GM23338 (cell line): ENCODE measurements around the gene STK39. TPM values are rescaled to one million over a fixed set of nuclear protein-coding genes. Genes with fewer than 3 reads are reported as not detected.

Source experiments
- ATAC-seq: fragments of 200-7000 bp; cut with Tn5 transposase; 3 replicates; pipeline ENCODE4 v1.9.1; 2020
- DNase-seq: peaks from one replicate; pipeline ENCODE4 v3.0.0-alpha.2; 2015; ENCODE audit warnings: low spot score
- H2AFZ ChIP-seq: fragments of 200-600 bp; sonication (generic); 2 replicates; pipeline ENCODE4 v1.8.0; 2016; ENCODE audit warnings: antibody characterized with exemption, mild to moderate bottlenecking, moderate library complexity
- H3F3A ChIP-seq: fragments of 200-600 bp; sonication (generic); replicated peaks from 2 replicates; pipeline ENCODE4 v1.8.0; 2017; ENCODE audit warnings: antibody characterized with exemption, mixed run types, low read depth
- H3K27ac ChIP-seq: fragments of 200-600 bp; sonication (generic); 2 replicates; pipeline ENCODE4 v1.6.1; 2016; ENCODE audit warnings: low read depth
- H3K27me3 ChIP-seq: fragments of 200-600 bp; sonication (generic); 2 replicates; pipeline ENCODE4 v1.8.0; 2016; ENCODE audit warnings: mild to moderate bottlenecking, mixed run types, moderate library complexity; ENCODE audit not compliant: insufficient read depth
- H3K36me3 ChIP-seq: fragments of 200-600 bp; sonication (generic); 2 replicates; pipeline ENCODE4 v1.8.0; 2016; ENCODE audit warnings: mild to moderate bottlenecking; ENCODE audit not compliant: insufficient read depth
- H3K4me1 ChIP-seq: fragments of 200-600 bp; sonication (generic); 2 replicates; pipeline ENCODE4 v1.8.0; 2016; ENCODE audit warnings: mild to moderate bottlenecking, moderate library complexity; ENCODE audit not compliant: insufficient read depth
- H3K4me2 ChIP-seq: fragments of 200-600 bp; sonication (generic); 2 replicates; pipeline ENCODE4 v1.7.1; 2017; ENCODE audit warnings: mixed run types
- H3K4me3 ChIP-seq: fragments of 200-600 bp; sonication (generic); 2 replicates; pipeline ENCODE4 v1.6.1; 2016; ENCODE audit warnings: mixed run types
- H3K79me2 ChIP-seq: fragments of 200-600 bp; sonication (generic); replicated peaks from 2 replicates; pipeline ENCODE4 v1.8.0; 2017; ENCODE audit warnings: mild to moderate bottlenecking; ENCODE audit not compliant: insufficient read depth
- H3K9me2 ChIP-seq: fragments of 200-600 bp; sonication (generic); 2 replicates; pipeline ENCODE4 v1.8.0; 2017; ENCODE audit not compliant: insufficient read depth
- H4K20me1 ChIP-seq: fragments of 200-600 bp; sonication (generic); replicated peaks from 2 replicates; pipeline ENCODE4 v1.8.0; 2017; ENCODE audit warnings: mild to moderate bottlenecking; ENCODE audit not compliant: insufficient read depth
- H3K27ac Mint-ChIP-seq: 2 replicates; pipeline ENCODE4 v1.8.0; 2020; ENCODE audit warnings: inconsistent platforms, mild to moderate bottlenecking, moderate library complexity, mixed read lengths
- H3K27me3 Mint-ChIP-seq: 3 replicates; pipeline ENCODE4 v1.8.0; 2022; ENCODE audit warnings: low read depth, mild to moderate bottlenecking, moderate library complexity, mixed read lengths, inconsistent platforms; ENCODE audit not compliant: insufficient read depth, poor library complexity
- H3K36me3 Mint-ChIP-seq: 3 replicates; pipeline ENCODE4 v1.8.0; 2021; ENCODE audit warnings: low read depth, mild to moderate bottlenecking, inconsistent platforms, moderate library complexity, mixed read lengths
- H3K4me1 Mint-ChIP-seq: 3 replicates; pipeline ENCODE4 v1.8.0; 2020; ENCODE audit warnings: mild to moderate bottlenecking, inconsistent platforms, mixed read lengths
- H3K4me3 Mint-ChIP-seq: 3 replicates; pipeline ENCODE4 v1.8.0; 2021; ENCODE audit warnings: moderate library complexity, mild to moderate bottlenecking, inconsistent platforms, mixed read lengths
- H3K9me3 Mint-ChIP-seq: 3 replicates; pipeline ENCODE4 v1.8.0; 2020; ENCODE audit warnings: moderate library complexity, mild to moderate bottlenecking, inconsistent platforms, mixed read lengths
- CREB1 ChIP-seq: fragments of 250-450 bp; sonication (Bioruptor Pico); IDR thresholded peaks from 2 replicates; pipeline ENCODE4 v1.5.0; 2020; ENCODE audit warnings: low read depth, mild to moderate bottlenecking, moderate library complexity
- POLR2AphosphoS5 ChIP-seq: IDR thresholded peaks from 2 replicates; pipeline ENCODE4 v1.6.1; 2016; ENCODE audit warnings: antibody characterized with exemption, low read depth
- ZNF462 ChIP-seq: fragments of 250-450 bp; sonication (Bioruptor Pico); IDR thresholded peaks from 2 replicates; pipeline ENCODE4 v1.5.0; 2020; ENCODE audit warnings: mild to moderate bottlenecking, moderate library complexity
- polyA plus RNA-seq: library from polyadenylated mRNA; unstranded; fragments of >200 nt; fragmentation: Nextera tagmentation; extraction: Ambion mirVana; gene quantifications from 2 replicates; pipeline ENCODE4 v1.2.1, GENCODE V29; 2016
- total RNA-seq: library from RNA; depleted of rRNA; stranded (reverse); fragments of >200 nt; shearing (Covaris generic); gene quantifications from 2 replicates; pipeline ENCODE4 v1.2.3, GENCODE V29; 2014
- TF ChIP-seq, protein P1 (sequence below), 2 experiments: fragments of 200-600 bp in 1 of 2; sonication (generic) in 1 of 2; conservative IDR thresholded peaks; 2 replicates each; pipeline versions ENCODE4 v1.5.1 to v1.6.1; 2016 to 2017; ENCODE audit warnings: antibody characterized with exemption in 2 of 2, low read depth in 2 of 2, mild to moderate bottlenecking in 2 of 2, moderate library complexity in 1 of 2

STK39 gene
- total and polyA plus RNA-seq, 2 experiments from 2014 or later, result 9.5 to 16.9 TPM

GRCh38 chr2:168135121-168135520 is 112.3 kb downstream of the STK39 start:
- H3K27ac ChIP-seq, result no peak overlapping the region
- no peaks in the 10 kb centered on the region for H3F3A ChIP-seq
- H3K4me3 Mint-ChIP-seq, result no peak overlapping the region
- H3K36me3 Mint-ChIP-seq, result no peaks in the 10 kb centered on the region
- H3K4me2 ChIP-seq, result no peak overlapping the region
- TF ChIP-seq CREB1 (CRISPR knock-in tag) (no peak), POLR2AphosphoS5 (no peak)
- TF ChIP-seq, protein P1, sequence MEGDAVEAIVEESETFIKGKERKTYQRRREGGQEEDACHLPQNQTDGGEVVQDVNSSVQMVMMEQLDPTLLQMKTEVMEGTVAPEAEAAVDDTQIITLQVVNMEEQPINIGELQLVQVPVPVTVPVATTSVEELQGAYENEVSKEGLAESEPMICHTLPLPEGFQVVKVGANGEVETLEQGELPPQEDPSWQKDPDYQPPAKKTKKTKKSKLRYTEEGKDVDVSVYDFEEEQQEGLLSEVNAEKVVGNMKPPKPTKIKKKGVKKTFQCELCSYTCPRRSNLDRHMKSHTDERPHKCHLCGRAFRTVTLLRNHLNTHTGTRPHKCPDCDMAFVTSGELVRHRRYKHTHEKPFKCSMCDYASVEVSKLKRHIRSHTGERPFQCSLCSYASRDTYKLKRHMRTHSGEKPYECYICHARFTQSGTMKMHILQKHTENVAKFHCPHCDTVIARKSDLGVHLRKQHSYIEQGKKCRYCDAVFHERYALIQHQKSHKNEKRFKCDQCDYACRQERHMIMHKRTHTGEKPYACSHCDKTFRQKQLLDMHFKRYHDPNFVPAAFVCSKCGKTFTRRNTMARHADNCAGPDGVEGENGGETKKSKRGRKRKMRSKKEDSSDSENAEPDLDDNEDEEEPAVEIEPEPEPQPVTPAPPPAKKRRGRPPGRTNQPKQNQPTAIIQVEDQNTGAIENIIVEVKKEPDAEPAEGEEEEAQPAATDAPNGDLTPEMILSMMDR (conservative IDR thresholded peaks at IDR 0.05; ENCODE audit: low read depth in 2 of 2), result no peak
- H3K27ac Mint-ChIP-seq, result no peak overlapping the region
- H3K36me3 ChIP-seq, result no peaks in the 10 kb centered on the region
- H3K9me2 ChIP-seq, result no peaks in the 10 kb centered on the region
- no peaks in the 10 kb centered on the region for H4K20me1 ChIP-seq
- no peaks in the 10 kb centered on the region for H3K27me3 ChIP-seq
- H3K27me3 Mint-ChIP-seq, result peaks cover 2% of the 10 kb centered on the region
- H3K79me2 ChIP-seq, result no peaks in the 10 kb centered on the region
- H3K4me1 ChIP-seq, result peaks cover 19% of the 10 kb centered on the region
- H2AFZ ChIP-seq, result no peak overlapping the region
- H3K4me1 Mint-ChIP-seq, result peaks cover 43% of the 10 kb centered on the region
- ATAC-seq (no peak), DNase-seq (no peak)
- H3K9me3 Mint-ChIP-seq, result no peaks in the 10 kb centered on the region
- H3K4me3 ChIP-seq, result no peak overlapping the region

- Mint-ChIP-seq H3K9me3 (no peaks in the 10 kb centered on the region), H3K4me1 (peaks cover 43% of the 10 kb centered on the region), H3K4me3 (no peak overlapping the region), H3K27me3 (peaks cover 2% of the 10 kb centered on the region), H3K36me3 (no peaks in the 10 kb centered on the region), H3K27ac (no peak overlapping the region)
- H4K20me1 ChIP-seq, result no peaks in the 10 kb centered on the region
- H3K4me1 ChIP-seq, result peaks cover 19% of the 10 kb centered on the region
- TF ChIP-seq ZNF462 (CRISPR knock-in tag), result no peak
- TF ChIP-seq POLR2AphosphoS5, result no peak
- no peaks in the 10 kb centered on the region for H3F3A ChIP-seq
- DNase-seq, result no peak
- H3K79me2 ChIP-seq, result no peaks in the 10 kb centered on the region
- H3K9me2 ChIP-seq, result no peaks in the 10 kb centered on the region
- no peak overlapping the region for H3K4me3 ChIP-seq
- H3K4me2 ChIP-seq, result no peak overlapping the region
- no peaks in the 10 kb centered on the region for H3K27me3 ChIP-seq
- ATAC-seq, result no peak
- no peak overlapping the region for H3K27ac ChIP-seq
- H2AFZ ChIP-seq, result no peak overlapping the region
- H3K36me3 ChIP-seq, result no peaks in the 10 kb centered on the region
Measured at GRCh38 chr2:168134485-168134884, 112.9 kb downstream of the STK39 start.
